ENCODE results near the gene ETV5.

GRCh38 chr3:186124592-186124991, 15.7 kb upstream of the ETV5 start:
- TF ChIP-seq SMC3 (conservative IDR thresholded peaks at IDR 0.05; ENCODE audit: poor library complexity) (no peak), CTCF (IDR thresholded peaks at IDR 0.05; ENCODE audit: poor library complexity, severe bottlenecking) (no peak), EZH2 (IDR thresholded peaks at IDR 0.05; ENCODE audit: borderline replicate concordance, insufficient read depth, low read length, poor library complexity, severe bottlenecking) (no peak), TAF1 (IDR thresholded peaks at IDR 0.05; ENCODE audit: low read depth) (no peak), EP300 (conservative IDR thresholded peaks at IDR 0.05; ENCODE audit: poor library complexity, severe bottlenecking) (no peak), POLR2AphosphoS5 (IDR thresholded peaks at IDR 0.05) (no peak), RAD21 (conservative IDR thresholded peaks at IDR 0.05) (no peak), MXI1 (conservative IDR thresholded peaks at IDR 0.05; ENCODE audit: poor library complexity, severe bottlenecking) (no peak)
